ENCODE results near the gene USP6NL. TPM values are rescaled to one million over a fixed set of nuclear protein-coding genes. Genes with fewer than 3 reads are reported as not detected.
A peak's percentile ranks its signal among the peaks of the same experiment; 100 is the strongest.

USP6NL gene
- total and polyA plus RNA-seq, 9 of the 15 experiments (the other 6 are each of a cell fraction or from before 2014, with no cell fraction given) = 3.2 to 26.6 (median 19.8) TPM

- TF ChIP-seq ZNF699 (CRISPR knock-in tag; IDR thresholded peaks at IDR 0.05; ENCODE audit: insufficient replicate concordance) = no peak
Observed at GRCh38 chr10:11499425-11500071, 111.9 kb downstream of the USP6NL start (continued).

- intact Hi-C loops (cut with micrococcal nuclease) (no loop called here), in situ Hi-C loops (cut with MboI) (no loop called here)
- CTCF ChIA-PET (ENCODE audit: low intra/inter-chr PET ratio) = no interaction called here
- no peak overlapping the region for H3K4me2 ChIP-seq (ENCODE audit: insufficient read depth, low read length)
- no peak overlapping the region for H3K4me3 ChIP-seq
- peak overlapping the region in 1 of 2 experiments; percentile 55; a peak in 1 of 4 replicates for H3K9ac ChIP-seq (ENCODE audit: insufficient read depth in 1 of 2, low read depth in 2 of 2, low read length in 2 of 2)
- peaks cover 43% of the 10 kb centered on the region; the same call in 2 of the 3 replicates for H3K36me3 ChIP-seq (ENCODE audit: control insufficient read depth, insufficient read depth, low read length)
- peaks cover 11 to 18% of the 10 kb centered on the region in 2 experiments; a peak in 3 of 5 replicates for H3K4me1 ChIP-seq (replicated peaks in 1 of 2; ENCODE audit: control insufficient read depth in 2 of 2, insufficient read depth in 2 of 2, low read length in 2 of 2)
- TF ChIP-seq THAP7 (CRISPR knock-in tag; IDR thresholded peaks at IDR 0.05) (no peak), BACH1 (tag; IDR thresholded peaks at IDR 0.05) (0 out of 2 replicates have a peak, but pooled peaks have one; percentile 6)
- H3K9me1 ChIP-seq (ENCODE audit: control insufficient read depth, insufficient read depth, low read length) = no peaks in the 10 kb centered on the region
- FAIRE-seq (no peak), ATAC-seq (no peak), DNase-seq (ENCODE audit: extremely low read depth in 1 of 4, low spot score in 3 of 4) (no peak)
- H2AFZ ChIP-seq (ENCODE audit: low read depth, low read length) = no peak overlapping the region
- 76% methylated on average over 2 of the region's 2 CpGs for WGBS (ENCODE audit: insufficient coverage, low coverage, missing lambda C conversion rate)
- no peaks in the 10 kb centered on the region for H4K20me1 ChIP-seq (replicated peaks; ENCODE audit: control insufficient read depth, insufficient read depth, low read length)
- peak overlapping the region; percentile 69; the same call in 2 of the 3 replicates for H3K27ac ChIP-seq (ENCODE audit: extremely low read depth, low read depth, low read length)
- peaks cover 9% of the 10 kb centered on the region for H3K79me2 ChIP-seq (ENCODE audit: control insufficient read depth, insufficient read depth, low read length)
- POLR2A ChIA-PET = interaction anchor here (0.6 to 1.0 kb wide), 2 partner anchors 11 to 256 kb away, joined by 3 to 6 read pairs; no protein-coding TSS in a partner anchor
- no peaks in the 10 kb centered on the region for H3K27me3 ChIP-seq (ENCODE audit: control insufficient read depth in 2 of 2, insufficient read depth in 2 of 2, low read length in 2 of 2)
- BruUV-seq (replicated peaks) = no TSS peak
- no peaks in the 10 kb centered on the region for H3K9me3 ChIP-seq (replicated peaks; ENCODE audit: control insufficient read depth, insufficient read depth, low read depth, low read length)
Observed at GRCh38 chr10:11498399-11498798, 113.1 kb downstream of the USP6NL start.
